Activated CD8-positive, alpha-beta memory T cell treated with anti-CD3 and anti-CD28 coated beads, Interleukin-2, amount 10 ng/mL, durations not matched to agents 7 days and 5 days (primary cell): ENCODE data around the gene ICAM3. TPM values are rescaled to one million over a fixed set of nuclear protein-coding genes. Genes with fewer than 3 reads are reported as not detected.
A peak's percentile ranks its signal among the peaks of the same experiment; 100 is the strongest.

Experiments used
- ATAC-seq: fragments of 150-1000 bp; cut with Tn5 transposase; one replicate; pipeline ENCODE4 v1.10.0; 2021; ENCODE audit warnings: moderate library complexity
- CTCF ChIA-PET: fragments of 350-600 bp; sonication (Branson Sonifier 250); formaldehyde crosslinking; loops from one replicate; lab custom pipeline; 2021; ENCODE audit warnings: antibody characterized with exemption; lab: Charles Lee
- DNase-seq: peaks from one replicate; pipeline ENCODE4 v3.0.0-alpha.2; 2020
- H3K27ac Mint-ChIP-seq: one replicate; pipeline ENCODE4 v1.8.0; 2021; ENCODE audit warnings: mild to moderate bottlenecking, mixed read lengths
- H3K27me3 Mint-ChIP-seq: one replicate; pipeline ENCODE4 v1.8.0; 2021; ENCODE audit warnings: mixed read lengths
- H3K36me3 Mint-ChIP-seq: one replicate; pipeline ENCODE4 v1.8.0; 2021; ENCODE audit warnings: mild to moderate bottlenecking, mixed read lengths
- H3K4me1 Mint-ChIP-seq: one replicate; pipeline ENCODE4 v1.8.0; 2021; ENCODE audit warnings: mixed read lengths
- H3K4me3 Mint-ChIP-seq: one replicate; pipeline ENCODE4 v1.8.0; 2021; ENCODE audit warnings: mild to moderate bottlenecking, moderate library complexity, mixed read lengths
- H3K9me3 Mint-ChIP-seq: one replicate; pipeline ENCODE4 v1.8.0; 2022; ENCODE audit warnings: low read depth, mixed read lengths
- total RNA-seq, 2 experiments: library from RNA; stranded (reverse); gene quantifications; one replicate each; pipeline ENCODE4 v1.2.3, GENCODE V29; 2021

Gene ICAM3
- total RNA-seq, 2 experiments from 2014 or later, result 169 to 192 TPM

DNA sequence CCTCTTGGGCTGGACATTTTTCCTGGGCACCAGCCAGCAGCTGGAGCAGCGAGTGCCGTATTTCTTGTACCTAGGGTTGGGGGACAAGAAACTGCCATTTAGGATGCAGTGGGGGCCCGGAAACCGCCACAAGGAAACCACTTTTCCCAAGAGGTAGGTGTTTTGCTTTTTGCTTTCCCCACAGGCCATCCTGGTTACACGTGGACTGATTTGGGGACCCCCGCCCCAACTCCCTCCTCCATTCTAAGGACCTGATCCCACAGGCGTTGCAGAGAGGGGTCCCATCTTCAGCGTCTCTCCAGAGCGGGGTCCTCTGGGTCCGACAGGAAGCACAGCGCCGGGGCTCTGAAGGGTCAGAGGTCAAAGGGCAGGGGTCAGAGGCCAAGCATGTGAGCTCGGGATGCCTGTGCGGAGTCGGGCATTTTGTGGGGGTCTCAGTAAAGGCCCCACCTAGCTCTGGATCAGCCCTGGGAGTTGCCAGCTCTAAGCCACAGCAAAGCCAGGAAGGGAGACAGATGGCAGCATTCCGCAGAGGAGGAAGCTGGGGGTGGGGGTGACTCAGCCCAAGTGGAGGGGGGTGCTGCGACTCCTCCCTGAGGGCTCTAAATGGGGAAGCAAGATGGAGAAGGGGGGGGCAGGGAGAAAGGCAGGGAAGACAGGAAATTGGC, 34.2 kb downstream of the ICAM3 start:
- CTCF ChIA-PET, result interaction anchor here (1.8 to 4.5 kb wide), 2 partner anchors 28 to 35 kb away, joined by 5 to 18 read pairs; partner anchors contain the start of genes ICAM1 and RAVER1
- peak; percentile 12 for ATAC-seq
- Mint-ChIP-seq H3K4me1 (no peaks in the 10 kb centered on the region), H3K4me3 (no peak overlapping the region), H3K27me3 (peaks cover 6% of the 10 kb centered on the region), H3K9me3 (no peaks in the 10 kb centered on the region), H3K27ac (no peak overlapping the region), H3K36me3 (no peaks in the 10 kb centered on the region)
- DNase-seq, result no peak

DNA sequence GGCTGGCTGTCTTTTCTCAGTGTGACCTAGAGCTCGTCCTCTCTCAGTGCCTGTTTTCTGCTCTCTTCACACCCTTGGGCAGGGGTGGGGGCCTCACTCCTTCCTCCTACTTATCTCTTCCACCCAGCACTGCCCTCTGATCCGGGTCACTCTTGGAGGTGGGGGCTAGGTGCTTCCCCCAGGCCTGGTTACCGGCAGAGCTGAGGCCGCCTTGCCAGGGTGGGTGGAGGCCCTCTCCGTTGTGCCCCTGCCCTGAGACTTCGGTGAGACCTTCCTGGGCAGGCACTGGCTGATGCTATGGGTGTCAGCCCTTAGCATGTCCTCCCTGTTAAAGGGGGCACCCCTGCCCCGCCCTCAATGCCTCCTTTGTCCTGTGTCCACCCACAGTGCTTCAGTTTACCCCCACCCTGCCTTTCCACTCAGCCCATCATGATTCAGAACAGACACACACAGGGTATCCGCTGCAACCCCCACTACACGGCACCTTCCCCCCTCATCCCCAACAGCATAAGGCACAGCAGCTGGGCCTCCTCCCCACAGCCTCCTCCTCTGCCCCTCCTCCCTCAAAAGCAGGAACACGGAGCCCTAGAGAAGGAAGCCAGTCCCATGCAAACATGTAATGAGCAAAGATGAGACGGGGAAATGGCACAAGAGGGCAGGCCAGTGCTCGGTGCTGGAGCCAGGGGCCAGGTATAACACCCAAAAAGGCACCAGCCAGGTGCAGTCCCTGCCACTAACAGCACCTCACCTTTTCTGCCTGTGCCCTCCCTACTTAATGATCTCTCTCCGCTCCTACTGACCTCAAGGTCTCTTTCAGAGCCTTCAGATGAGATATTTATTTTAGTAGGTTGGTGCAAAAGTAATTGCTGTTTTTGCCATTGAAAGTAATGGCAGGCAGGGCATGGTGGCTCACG, 39.6 kb downstream of the ICAM3 start:
- ATAC-seq (no peak), DNase-seq (no peak)
- Mint-ChIP-seq H3K36me3 (peaks cover 2% of the 10 kb centered on the region), H3K4me3 (no peak overlapping the region), H3K4me1 (peaks cover 11% of the 10 kb centered on the region), H3K9me3 (no peaks in the 10 kb centered on the region), H3K27ac (no peak overlapping the region), H3K27me3 (peaks cover 26% of the 10 kb centered on the region)
- CTCF ChIA-PET, result interaction anchor here (0.7 to 1.9 kb wide), 6 partner anchors 10 to 89 kb away, joined by 3 to 9 read pairs (median 4); partner anchors contain the start of gene ICAM5

DNA sequence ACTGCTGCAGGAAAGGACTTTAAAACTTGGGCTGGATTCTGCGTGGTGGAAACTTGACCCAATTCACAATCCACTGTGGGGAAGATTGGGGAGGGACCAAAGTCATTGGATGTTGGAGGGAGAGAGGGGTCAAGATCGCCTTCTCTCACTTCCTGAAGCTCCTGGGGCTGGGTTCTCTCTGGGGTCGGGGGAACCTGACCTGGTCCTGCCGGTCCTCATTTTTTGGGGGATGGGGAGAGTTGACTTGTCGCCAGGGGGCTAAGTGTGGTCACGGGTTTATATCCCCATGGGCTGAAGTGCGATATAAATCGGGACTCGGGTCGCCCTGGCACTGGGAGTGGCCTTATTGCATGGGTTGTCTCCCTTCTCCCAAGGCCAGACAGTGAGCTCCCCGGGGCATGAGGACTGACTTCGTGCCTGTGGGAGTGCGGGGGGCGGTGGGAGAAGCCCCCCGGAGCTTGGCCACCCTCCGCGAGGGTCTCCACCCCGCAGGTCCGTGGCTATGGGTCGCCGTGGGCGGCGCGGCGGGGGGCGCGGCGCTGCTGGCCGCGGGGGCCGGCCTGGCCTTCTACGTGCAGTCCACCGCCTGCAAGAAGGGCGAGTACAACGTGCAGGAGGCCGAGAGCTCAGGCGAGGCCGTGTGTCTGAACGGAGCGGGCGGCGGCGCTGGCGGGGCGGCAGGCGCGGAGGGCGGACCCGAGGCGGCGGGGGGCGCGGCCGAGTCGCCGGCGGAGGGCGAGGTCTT, 43.4 kb downstream of the ICAM3 start:
- DNase-seq (no peak), ATAC-seq (no peak)
- Mint-ChIP-seq H3K27me3 (peaks cover 56% of the 10 kb centered on the region), H3K27ac (peak overlapping the region; percentile 67), H3K4me1 (peaks cover 35% of the 10 kb centered on the region), H3K4me3 (peak overlapping the region; percentile 69), H3K9me3 (no peaks in the 10 kb centered on the region), H3K36me3 (peaks cover 2% of the 10 kb centered on the region)
- CTCF ChIA-PET, result interaction anchor here (1.0 to 1.8 kb wide), 6 partner anchors 16 to 95 kb away, joined by 3 to 7 read pairs (median 5); partner anchors contain the start of gene ICAM1

DNA sequence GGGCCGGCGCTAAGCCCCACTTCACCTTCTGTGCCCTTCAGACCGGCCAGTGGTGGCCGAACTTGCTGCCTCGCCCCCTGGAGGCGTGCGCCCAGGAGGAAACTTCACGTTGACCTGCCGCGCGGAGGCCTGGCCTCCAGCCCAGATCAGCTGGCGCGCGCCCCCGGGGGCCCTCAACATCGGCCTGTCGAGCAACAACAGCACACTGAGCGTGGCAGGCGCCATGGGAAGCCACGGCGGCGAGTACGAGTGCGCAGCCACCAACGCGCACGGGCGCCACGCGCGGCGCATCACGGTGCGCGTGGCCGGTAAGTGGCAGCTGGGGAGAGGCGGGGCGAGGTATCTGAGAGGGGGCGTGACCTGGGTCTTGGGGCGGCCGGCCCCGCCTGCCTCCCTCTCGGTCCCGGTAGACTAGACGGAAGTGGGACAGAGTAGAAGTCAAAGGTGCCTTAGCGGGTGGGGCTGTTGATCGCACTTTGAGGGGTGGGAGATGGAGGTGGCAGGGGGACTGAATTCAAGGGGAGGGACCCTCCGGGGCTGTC, 44.0 kb downstream of the ICAM3 start:
- Mint-ChIP-seq H3K36me3 (peaks cover 2% of the 10 kb centered on the region), H3K27ac (peak overlapping the region; percentile 67), H3K4me1 (peaks cover 41% of the 10 kb centered on the region), H3K27me3 (peaks cover 63% of the 10 kb centered on the region), H3K9me3 (no peaks in the 10 kb centered on the region), H3K4me3 (peak overlapping the region; percentile 69)
- DNase-seq (peak; percentile 83), ATAC-seq (peak; percentile 72)
- CTCF ChIA-PET, result interaction anchor here (1.0 to 1.8 kb wide), 5 partner anchors 15 to 96 kb away, joined by 4 to 7 read pairs (median 5); no protein-coding TSS in a partner anchor

- DNase-seq (no peak), ATAC-seq (no peak)
- Mint-ChIP-seq H3K4me1 (peaks cover 45% of the 10 kb centered on the region), H3K27me3 (peaks cover 63% of the 10 kb centered on the region), H3K36me3 (peaks cover 2% of the 10 kb centered on the region), H3K9me3 (no peaks in the 10 kb centered on the region), H3K4me3 (no peak overlapping the region), H3K27ac (no peak overlapping the region)
- CTCF ChIA-PET, result no interaction called here
Measured at GRCh38 chr19:10294368-10294697, 45.1 kb downstream of the ICAM3 start.

DNA sequence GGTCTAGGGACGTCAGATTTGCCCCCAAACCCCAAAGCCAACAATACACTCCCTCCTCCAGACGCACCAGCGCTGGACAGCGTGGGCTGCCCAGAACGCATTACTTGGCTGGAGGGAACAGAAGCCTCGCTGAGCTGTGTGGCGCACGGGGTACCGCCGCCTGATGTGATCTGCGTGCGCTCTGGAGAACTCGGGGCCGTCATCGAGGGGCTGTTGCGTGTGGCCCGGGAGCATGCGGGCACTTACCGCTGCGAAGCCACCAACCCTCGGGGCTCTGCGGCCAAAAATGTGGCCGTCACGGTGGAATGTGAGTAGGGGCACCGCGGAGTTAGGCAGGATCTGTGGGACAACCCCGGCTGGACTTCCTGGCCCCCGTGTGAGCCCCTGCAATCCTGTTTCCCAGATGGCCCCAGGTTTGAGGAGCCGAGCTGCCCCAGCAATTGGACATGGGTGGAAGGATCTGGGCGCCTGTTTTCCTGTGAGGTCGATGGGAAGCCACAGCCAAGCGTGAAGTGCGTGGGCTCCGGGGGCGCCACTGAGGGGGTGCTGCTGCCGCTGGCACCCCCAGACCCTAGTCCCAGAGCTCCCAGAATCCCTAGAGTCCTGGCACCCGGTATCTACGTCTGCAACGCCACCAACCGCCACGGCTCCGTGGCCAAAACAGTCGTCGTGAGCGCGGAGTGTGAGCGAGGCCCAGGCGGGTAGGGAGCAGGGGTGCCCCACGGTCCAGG, 45.6 kb downstream of the ICAM3 start:
- no peak for ATAC-seq
- no peak for DNase-seq
- Mint-ChIP-seq H3K27ac (no peak overlapping the region), H3K4me1 (peaks cover 50% of the 10 kb centered on the region), H3K4me3 (no peak overlapping the region), H3K9me3 (no peaks in the 10 kb centered on the region), H3K36me3 (peaks cover 2% of the 10 kb centered on the region), H3K27me3 (peaks cover 68% of the 10 kb centered on the region)
- CTCF ChIA-PET, result interaction anchor here (10.1 kb wide), 1 partner anchor 23 kb away, joined by 116 read pairs; the partner anchor contains the start of gene ICAM1

DNA sequence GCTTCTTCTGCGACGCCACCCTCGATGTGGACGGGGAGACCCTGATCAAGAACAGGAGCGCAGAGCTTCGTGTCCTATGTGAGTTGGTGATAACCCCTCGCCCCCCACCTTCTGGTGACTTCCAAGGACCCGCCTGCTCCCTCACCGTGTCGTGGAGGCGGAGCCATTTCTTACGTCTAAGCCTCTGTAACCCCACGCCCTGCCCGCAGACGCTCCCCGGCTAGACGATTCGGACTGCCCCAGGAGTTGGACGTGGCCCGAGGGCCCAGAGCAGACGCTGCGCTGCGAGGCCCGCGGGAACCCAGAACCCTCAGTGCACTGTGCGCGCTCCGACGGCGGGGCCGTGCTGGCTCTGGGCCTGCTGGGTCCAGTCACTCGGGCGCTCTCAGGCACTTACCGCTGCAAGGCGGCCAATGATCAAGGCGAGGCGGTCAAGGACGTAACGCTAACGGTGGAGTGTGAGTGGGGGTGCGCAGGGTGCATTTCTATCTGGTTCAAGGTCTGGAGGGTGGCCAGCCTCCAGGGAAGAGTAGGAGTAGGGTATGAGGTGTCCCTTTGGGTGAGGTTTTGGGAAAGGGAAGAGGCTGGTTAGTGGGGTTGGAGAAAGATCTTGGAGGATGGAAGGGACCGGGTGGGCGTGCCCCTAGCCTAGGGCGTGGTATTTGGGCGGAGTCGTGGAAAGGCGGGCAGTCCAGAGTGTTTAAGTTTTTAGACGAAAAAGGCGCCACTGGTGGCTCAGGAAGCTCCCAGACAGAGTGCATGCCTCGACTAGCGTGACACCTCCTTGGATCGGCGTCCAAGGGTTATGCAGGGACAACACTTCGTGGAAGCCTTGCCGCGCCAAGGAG, 46.4 kb downstream of the ICAM3 start:
- CTCF ChIA-PET, result interaction anchor here (1.6 to 10.1 kb wide), 2 partner anchors 14 to 22 kb away, joined by 3 to 116 read pairs; partner anchors contain the start of gene ICAM1

GRCh38 chr19:10292206-10292788, 47.1 kb downstream of the ICAM3 start:
- Mint-ChIP-seq H3K36me3 (peaks cover 2% of the 10 kb centered on the region), H3K27me3 (peaks cover 81% of the 10 kb centered on the region), H3K9me3 (no peaks in the 10 kb centered on the region), H3K27ac (peak overlapping the region; percentile 24), H3K4me3 (peak overlapping the region; percentile 68), H3K4me1 (peaks cover 64% of the 10 kb centered on the region)
- CTCF ChIA-PET, result interaction anchor here (0.5 to 10.1 kb wide), 6 partner anchors 12 to 129 kb away, joined by 3 to 116 read pairs (median 4); partner anchors contain the start of genes ICAM1 and TYK2
- ATAC-seq (peak; percentile 67), DNase-seq (peak; percentile 87)

More for the DNA sequence above, 46.4 kb downstream of the ICAM3 start:
- ATAC-seq (no peak), DNase-seq (no peak)
- H3K27me3 Mint-ChIP-seq, result peaks cover 74% of the 10 kb centered on the region
- H3K4me1 Mint-ChIP-seq, result peaks cover 56% of the 10 kb centered on the region
- H3K4me3 Mint-ChIP-seq, result peak overlapping the region; percentile 68
- H3K9me3 Mint-ChIP-seq, result no peaks in the 10 kb centered on the region
- H3K27ac Mint-ChIP-seq, result peak overlapping the region; percentile 13
- H3K36me3 Mint-ChIP-seq, result peaks cover 2% of the 10 kb centered on the region

- Mint-ChIP-seq H3K36me3 (peaks cover 2% of the 10 kb centered on the region), H3K27me3 (peaks cover 81% of the 10 kb centered on the region), H3K27ac (peak overlapping the region; percentile 68), H3K4me3 (peak overlapping the region; percentile 68), H3K9me3 (no peaks in the 10 kb centered on the region), H3K4me1 (peaks cover 69% of the 10 kb centered on the region)
- ATAC-seq (peak; percentile 2), DNase-seq (no peak)
- CTCF ChIA-PET, result interaction anchor here (0.5 to 10.1 kb wide), 9 partner anchors 11 to 135 kb away, joined by 3 to 116 read pairs (median 5); partner anchors contain the start of genes ICAM1 and TYK2
Measured at GRCh38 chr19:10291554-10292205, 47.7 kb downstream of the ICAM3 start.

DNA sequence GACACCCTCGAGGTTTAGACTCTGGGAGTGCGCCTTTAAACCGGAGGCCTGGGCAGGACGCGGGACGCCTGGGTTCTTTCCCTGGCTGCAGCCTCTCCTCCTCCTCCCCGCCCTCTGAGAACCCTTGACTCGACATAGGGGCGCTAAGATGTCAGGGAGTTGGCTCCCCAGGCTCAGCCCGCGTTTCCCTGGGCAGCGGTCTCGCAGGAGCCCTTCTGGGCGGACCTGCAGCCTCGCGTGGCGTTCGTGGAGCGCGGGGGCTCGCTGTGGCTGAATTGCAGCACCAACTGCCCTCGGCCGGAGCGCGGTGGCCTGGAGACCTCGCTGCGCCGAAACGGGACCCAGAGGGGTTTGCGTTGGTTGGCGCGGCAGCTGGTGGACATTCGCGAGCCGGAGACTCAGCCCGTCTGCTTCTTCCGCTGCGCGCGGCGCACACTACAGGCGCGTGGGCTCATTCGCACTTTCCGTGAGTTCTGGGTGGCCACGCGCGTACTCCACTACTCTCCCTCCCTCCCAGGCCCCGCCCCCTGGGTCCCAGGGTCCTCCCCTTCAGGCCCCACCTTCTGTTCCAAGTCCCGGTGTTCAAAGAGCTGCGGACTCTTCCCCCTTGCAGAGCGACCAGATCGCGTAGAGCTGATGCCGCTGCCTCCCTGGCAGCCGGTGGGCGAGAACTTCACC, 48.4 kb downstream of the ICAM3 start:
- H3K4me3 Mint-ChIP-seq, result peak overlapping the region; percentile 68
- H3K4me1 Mint-ChIP-seq, result peaks cover 74% of the 10 kb centered on the region
- no peaks in the 10 kb centered on the region for H3K9me3 Mint-ChIP-seq
- H3K27me3 Mint-ChIP-seq, result peaks cover 79% of the 10 kb centered on the region
- peak; percentile 73 for DNase-seq
- peak; percentile 14 for ATAC-seq
- CTCF ChIA-PET, result interaction anchor here (1.0 to 10.1 kb wide), 7 partner anchors 10 to 136 kb away, joined by 3 to 116 read pairs (median 6); partner anchors contain the start of genes ICAM1 and TYK2
- H3K36me3 Mint-ChIP-seq, result peaks cover 7% of the 10 kb centered on the region
- peak overlapping the region; percentile 68 for H3K27ac Mint-ChIP-seq
